Endothelial cell of hepatic sinusoid (primary cell): ENCODE results near the gene SIRT7.

Experiments
- in situ Hi-C: cut with HindIII; loops from 2 replicates; pipeline ENCODE4 v1.10.0; 2017; ENCODE audit warnings: low sequenced_read_pairs

The SIRT7 gene

DNA sequence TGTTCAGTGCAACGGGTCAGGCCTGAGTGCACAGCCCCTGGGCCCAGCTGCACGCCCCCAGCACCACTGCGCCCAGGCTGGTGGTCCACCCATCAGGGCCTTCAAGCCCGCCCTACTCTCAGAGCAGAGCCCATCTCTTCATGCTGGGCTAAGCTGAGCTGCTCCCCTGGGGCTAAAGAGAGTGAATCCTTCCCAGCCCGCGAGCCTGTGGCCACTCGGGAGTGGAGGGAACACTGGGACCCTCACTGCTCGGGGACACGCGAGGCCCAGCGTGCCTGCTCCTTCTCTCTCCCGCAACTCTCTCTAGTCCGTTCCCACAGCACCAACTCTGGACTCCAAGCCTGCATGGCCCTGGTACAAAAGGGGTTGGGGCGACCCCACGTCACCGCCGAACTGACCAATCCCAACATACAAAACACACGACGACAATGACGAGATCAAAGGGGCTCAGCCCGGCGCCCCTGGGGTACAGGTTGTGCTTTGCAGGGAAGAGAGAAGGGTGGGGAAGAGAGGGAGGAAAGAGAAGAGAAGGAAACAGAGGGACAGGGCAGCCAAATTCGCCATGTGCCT lies 4.1 kb upstream of the SIRT7 start:
- in situ Hi-C loops = no loop called here

DNA sequence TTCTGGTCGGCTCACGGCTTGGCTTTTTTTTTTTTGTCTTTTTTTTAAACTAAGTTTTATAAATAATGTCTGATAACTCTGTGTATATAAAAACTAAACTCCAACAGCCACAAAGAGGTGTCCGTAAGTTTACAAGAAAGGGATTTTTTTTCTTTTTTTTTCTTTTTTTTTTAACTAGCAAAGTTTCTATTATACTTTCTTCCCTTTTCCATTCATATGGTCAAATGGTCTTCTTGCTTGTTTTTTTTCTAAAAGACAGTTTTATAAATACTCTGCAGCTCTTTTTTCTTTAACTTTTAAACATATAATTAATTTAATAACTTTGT lies 3.5 kb upstream of the SIRT7 start:
- in situ Hi-C loops = no loop called here

DNA sequence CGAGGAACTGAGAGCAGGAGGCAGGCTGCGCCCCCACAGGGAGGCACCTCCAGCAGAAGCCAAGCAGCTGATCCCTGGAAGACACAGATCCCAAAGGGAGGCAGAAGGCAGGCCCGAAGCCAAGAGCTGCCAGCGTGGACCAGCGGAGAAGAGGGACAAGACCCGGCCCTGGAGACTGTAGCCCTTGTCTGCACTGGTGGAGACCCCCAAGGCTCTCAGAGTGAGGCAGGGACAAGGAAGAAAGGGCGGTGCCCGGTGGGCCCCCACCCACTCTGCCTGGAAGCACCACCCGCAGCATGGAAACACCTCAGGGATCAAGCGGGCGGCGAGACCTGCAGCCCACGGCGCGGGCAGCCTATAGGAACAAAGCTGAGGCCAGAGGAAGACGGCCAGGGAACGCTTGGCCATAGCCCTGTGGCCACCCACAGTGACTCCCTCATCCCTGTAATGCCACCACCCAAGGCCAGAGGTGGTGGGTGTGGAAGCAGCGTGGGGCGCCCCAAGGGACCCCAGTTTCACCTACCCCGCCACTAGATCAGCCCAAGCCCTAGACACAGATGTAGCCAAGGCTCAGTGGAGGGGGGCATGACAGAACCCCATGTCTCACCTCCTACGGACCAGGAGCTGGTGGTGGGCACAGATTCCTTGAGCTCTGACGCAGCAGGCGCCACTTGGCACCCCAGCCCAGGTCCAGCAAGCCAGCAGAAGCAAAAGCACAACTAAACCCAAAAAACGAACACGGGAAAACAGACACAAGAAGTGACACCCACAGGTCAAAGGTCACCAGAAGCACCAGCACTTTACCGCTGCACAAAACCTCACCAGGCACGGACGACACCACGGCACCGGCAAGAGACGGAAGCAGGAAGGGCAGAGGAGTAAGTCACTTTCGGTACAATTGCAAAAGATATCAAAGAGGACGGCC lies 2.9 kb upstream of the SIRT7 start:
- in situ Hi-C loops = no loop called here

DNA sequence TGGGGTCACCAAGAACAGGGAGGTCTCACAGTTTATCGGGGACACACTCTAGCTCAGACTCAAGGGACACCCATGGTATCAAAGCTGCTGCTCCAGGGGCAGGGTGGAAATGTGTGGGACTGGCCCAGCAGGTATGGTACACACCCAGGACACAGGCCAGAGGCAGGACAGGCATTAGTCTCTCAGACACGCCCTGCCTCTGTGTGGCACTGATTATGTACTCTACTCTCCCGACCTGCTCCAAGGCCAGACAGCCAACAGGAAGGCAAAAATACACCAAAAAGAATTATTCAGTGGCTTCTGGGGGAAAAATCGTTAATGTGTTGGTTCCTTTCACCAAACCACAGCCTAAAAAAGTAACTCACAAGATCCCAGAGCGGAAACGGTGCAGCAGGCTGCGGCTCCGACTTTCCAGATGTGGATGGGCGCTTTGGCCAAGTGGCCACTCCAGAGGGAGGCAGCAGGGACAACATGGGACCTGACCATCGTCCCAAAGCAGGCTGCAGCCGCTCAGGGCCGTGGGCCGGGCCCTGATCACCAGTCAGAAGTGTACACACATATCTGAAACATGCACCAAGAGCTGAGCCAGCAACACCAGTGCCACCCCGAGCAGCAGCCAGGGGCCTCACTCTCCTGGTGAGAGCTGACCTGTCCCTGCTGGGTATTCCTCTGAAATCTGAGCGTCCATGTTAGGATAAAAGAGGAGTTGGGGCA lies 1.0 kb upstream of the SIRT7 start:
- in situ Hi-C loops = loop anchor here (10.0 kb wide), 2 partner anchors 56 to 216 kb away; partner anchors contain the start of gene ASPSCR1

DNA sequence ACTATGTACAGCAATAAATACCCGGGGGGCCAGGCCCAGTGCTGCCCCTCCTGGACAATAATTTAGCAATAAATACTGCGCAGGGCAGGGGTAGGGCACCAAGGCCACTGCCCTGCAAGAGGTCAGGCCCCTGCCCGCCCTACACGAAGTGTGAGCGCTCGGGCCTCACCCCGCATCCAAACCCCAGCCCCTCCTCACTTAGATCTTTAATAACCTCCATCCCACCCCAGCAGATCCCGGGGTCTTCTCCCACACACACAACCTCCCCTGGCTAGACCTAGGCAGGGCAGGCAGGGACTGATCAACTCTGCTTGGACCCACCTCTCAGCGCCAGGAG lies 325 bp upstream of the SIRT7 start:
- in situ Hi-C loops = loop anchor here (10.0 kb wide), 2 partner anchors 56 to 216 kb away; partner anchors contain the start of gene ASPSCR1

DNA sequence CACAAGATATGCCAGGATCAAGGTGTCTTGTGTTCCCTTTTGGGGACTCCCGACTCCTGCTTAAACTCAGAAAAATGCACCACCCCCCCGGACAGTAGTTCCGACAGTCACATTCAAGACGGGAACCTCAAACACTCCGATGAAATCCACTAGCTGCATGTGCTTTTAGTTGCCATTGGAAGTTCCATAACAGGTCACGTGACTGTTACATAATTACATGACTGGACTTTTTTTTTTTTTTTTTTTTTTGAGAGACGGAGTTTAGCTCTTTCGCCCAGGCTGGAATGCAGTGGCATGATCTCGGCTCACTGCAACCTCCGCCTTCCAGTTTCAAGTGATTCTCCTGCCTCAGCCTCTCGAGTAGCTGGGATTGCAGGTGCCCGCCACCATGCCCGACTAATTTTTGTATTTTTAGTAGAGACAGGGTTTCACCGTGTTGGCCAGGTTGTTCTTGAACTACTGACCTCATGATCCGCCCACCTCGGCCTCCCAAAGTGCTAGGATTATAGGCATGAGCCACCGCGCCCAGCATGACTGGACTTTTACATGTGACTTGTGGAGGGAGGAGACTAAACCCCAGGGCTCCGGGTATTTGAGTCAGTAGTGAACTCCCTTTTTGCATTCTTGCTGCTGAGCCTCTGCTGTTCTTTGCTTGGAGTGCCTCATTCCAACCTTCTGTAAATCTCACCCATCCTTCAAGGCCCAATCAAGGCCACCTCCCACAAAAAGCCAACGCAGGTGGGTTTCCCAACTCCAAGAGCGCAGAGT lies 1.6 kb downstream of the SIRT7 start:
- in situ Hi-C loops = loop anchor here (10.0 kb wide), 2 partner anchors 58 to 218 kb away; partner anchors contain the start of gene ASPSCR1

DNA sequence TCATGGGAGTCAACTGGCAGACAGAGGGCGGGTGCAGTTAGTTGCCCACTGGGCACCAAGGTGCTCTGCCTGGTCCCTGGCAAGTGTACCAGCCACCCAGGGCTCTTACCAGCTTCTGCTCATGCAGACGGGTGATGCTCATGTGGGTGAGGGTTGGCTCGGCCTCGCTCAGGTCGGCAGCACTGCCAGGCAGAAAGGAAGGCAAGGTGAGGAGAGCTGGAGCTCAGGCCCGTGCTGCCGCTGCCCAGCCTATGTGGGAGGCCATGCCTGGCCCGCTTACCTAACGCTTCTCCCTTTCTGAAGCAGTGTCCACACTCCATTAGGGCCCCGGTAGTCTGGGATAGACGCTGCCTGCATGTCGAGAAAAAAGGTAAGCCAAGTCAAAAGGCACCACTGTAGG lies 2.6 kb downstream of the SIRT7 start:
- in situ Hi-C loops = loop anchor here (10.0 kb wide), 2 partner anchors 59 to 219 kb away; partner anchors contain the start of gene ASPSCR1

DNA sequence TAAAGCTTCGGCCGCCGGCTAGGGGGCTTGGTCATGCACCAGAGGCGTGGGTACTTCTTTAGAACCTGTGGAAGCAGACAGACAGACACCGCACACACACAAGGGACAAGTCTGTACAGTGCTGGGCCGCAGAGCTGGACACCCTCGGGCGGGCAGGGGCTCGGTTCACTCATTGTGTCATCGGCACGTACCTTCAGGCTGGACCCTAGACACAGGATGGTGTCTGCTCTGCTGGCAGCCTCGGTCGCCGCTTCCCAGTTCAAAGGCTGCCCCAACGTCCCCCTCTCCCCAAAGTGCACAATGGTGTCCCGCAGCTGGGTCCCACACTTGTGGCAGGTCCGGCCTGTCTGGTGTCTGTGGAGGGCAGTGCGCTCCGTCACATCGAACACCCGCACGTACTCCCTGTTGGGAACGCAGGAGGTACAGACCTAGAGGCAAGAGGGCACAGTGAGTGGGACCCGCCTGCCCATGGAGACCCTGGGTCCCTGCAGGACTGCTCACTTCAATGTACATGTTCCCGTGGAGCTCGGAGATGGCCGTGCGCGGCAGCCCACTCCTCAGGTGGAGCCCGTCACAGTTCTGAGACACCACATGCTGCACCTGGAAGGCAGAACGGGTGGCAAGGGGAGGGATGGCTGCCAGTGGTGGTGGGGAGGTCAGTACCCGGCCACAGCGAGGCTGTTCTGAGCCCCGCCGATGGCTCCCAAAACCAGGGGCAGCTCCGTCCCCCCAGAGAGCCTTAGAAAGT lies 3.7 kb downstream of the SIRT7 start:
- in situ Hi-C loops = loop anchor here (10.0 kb wide), 2 partner anchors 61 to 221 kb away; partner anchors contain the start of gene ASPSCR1

DNA sequence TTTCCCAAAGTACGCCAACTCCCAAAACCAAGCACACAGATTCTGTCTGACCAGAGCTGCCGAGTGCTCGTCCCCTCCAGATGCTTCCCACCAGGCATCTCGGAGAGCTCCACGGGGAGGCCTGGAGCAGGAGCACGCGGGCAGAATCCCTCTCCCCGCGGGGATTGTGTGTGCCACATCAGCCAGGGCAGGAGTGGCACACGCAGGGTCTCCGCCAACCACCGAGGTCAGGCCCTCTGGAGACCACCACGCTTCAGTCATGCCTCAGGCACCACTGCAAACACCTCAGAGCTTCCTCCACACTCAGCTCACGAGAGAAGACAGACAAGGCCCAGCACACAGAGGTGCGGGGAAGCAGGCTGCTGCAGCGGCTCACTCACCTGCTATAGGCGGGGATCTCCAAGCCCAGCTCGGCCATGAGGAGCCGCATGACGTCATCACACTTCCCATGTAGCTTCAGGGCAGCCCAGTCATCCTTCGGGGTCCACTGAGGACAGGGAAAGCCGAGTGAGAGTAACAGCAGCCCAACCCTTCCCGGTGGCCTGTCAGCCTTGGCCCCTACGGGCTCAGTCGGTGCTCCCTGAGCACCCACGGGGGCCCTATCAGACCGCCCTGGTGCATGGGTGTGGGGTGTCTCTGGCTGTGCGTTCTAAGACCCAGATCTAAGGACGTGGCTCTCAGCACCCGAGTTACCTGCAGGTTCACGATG lies 4.4 kb downstream of the SIRT7 start:
- in situ Hi-C loops = loop anchor here (10.0 kb wide), 2 partner anchors 61 to 221 kb away; partner anchors contain the start of gene ASPSCR1

DNA sequence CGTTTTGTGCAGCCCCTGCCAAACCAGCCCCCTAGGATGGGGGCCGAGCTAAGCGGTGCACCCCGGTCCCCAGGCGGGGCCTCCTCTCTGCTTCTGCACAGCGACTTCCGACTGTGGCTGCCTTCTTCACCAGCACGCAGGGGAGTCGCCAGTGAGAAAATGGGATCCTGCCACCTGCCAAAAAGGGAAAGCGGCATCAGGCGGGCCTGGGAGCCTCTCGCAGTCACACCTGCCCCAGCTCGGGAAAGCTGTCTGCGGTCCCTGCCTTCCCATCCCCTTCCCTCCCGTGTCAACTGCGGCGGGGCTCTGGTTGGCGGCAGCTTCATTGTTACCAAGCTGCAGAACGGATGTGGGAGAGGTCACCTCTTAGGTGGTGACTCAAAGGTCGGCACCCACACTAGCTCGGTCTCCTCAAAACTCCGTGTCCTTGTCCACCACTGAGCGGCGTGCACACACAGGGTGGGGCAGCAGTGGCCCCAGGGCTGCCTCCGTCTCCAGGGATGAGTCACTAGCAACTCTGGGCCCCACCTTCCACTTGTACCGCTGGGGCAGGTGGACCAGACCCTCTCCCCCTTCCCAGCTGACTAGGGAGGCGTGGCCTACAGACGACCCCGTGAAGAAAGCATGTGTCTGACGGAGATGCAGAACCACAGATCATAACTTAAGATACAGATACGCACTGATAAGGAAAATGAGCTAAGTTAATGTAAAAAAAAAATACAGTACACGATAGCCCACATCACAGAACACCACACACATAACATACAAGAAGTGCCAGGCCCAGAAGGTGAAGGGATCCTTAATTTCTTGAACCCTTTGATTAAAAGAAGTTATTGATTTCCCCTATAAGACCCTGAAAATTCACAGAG lies 5.3 kb downstream of the SIRT7 start:
- in situ Hi-C loops = loop anchor here (10.0 kb wide), 2 partner anchors 62 to 222 kb away; partner anchors contain the start of gene ASPSCR1

DNA sequence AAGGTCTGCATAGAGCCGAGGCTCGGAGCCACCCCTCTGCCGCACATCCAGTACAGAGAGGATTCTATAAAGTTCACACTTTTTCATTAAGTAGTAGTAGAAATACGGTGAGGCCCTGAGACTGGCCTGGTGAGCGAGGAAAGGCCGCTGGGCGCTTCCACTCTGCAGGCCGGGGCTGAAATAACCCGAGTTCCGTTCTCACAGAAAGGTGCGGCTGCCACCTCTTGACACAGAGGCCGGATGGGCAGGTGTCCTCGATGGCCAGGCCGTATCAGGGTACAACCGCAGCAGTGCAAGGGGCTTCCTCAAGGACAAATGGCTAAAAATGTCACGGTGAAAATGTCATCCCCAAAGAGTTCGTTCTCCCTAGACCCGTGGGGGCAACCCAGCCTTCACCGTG lies 6.0 kb downstream of the SIRT7 start:
- in situ Hi-C loops = loop anchor here (10.0 kb wide), 2 partner anchors 63 to 223 kb away; partner anchors contain the start of gene ASPSCR1

DNA sequence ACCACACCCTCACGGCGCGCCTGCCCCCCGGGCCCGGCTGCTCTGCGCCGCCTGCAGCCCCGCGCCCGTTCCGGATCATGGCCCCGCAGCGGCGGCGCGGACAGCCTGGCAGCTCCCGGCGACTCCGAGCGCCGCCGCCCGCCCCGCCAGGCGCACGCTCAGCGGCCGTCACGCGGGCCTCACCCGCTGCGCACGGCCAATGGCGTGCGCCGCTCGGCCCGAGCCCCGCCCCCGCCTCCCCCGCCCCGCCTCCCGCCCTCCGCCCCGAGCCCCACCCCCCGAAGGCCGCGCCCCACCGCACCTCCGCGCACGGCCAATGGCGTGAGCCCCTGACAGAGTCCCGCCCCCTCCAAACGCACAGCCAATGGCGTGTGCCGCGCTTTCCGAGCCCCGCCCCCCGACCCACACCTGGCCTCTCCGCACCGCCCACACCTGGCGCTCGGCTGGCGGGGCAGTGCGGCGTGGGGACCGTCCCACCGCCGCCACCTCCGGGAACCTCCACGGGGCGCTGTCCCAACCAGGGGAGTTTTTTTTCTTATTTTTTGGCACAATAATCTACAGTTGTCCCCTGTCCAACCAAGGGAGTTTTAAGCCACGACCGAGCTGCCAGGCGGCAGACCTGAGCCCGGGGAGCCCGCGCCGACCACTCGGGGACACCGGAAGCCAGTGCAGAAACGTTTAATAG lies 6.6 kb downstream of the SIRT7 start, which contains the start of gene PCYT2:
Gene PCYT2, minus strand, starts transcription at position 123 of the 685 bp plus-strand sequence. Its CDS starts 44 bp downstream, at position 79.
- in situ Hi-C loops = loop anchor here (10.0 kb wide), 2 partner anchors 63 to 223 kb away; partner anchors contain the start of gene ASPSCR1

DNA sequence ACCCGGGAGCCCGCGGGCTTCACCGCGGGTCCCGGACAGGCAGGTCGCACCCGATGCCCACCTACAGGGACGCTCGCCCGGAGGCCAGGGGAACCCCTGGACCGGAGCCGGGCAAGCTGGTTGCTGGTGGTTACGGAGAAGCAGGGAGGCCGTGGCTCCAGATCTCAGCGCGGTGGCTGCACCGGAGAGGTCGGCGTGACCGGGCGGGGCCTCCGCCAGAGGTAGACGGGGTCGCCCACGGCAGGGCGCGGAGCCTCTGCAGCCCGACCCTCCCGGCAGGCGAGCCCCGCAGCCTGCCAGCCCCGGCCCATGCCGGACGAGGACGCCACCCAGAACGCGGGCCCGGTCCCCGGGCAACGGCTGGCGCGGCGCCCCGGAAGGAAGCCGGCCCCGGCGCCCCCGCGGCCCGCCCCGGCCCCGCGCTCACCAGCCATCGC lies 7.1 kb downstream of the SIRT7 start:
- in situ Hi-C loops = loop anchor here (10.0 kb wide), 2 partner anchors 64 to 224 kb away; partner anchors contain the start of gene ASPSCR1

DNA sequence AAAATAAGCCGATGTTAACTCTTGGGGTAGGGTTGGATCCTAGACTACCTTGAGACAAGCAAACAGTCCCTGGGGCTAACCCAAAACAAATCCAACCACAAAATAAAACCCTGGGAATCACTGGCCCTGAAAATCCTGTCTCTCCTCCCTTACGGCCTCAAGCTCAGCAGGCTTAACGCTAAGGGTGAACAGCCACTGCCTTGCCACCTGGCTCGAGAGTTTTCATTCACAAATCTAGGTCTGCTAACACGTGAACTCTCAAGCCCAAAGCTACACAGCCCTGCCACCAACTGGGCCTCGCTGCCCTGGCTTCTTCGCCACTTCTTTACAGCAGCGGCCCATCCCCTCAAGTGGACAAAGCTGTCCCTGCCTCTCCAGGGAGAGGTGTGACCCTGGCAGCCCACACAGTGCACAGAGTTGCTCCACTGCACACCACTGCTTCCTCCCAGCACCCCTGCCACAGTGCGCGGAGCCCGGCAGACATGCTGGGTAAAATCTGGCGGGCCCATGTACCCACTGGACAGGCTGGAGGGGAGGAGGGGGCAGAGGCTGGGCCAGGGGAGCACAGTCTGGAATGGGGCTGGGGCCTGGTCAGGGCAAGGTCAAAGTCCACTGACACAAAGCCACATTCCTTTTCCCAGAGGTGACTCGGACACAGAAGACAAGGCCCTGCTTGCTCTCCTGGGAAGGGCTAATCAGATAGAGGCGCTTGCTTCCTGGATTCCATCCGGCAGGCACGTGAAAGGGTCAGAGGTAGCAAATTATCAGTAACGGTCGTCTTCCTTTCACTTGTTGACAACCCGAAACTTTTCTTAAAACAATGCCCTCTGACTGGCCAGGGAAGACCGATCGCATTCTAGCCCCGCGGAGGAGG lies 7.8 kb downstream of the SIRT7 start:
- in situ Hi-C loops = loop anchor here (10.0 kb wide), 2 partner anchors 65 to 225 kb away; partner anchors contain the start of gene ASPSCR1

DNA sequence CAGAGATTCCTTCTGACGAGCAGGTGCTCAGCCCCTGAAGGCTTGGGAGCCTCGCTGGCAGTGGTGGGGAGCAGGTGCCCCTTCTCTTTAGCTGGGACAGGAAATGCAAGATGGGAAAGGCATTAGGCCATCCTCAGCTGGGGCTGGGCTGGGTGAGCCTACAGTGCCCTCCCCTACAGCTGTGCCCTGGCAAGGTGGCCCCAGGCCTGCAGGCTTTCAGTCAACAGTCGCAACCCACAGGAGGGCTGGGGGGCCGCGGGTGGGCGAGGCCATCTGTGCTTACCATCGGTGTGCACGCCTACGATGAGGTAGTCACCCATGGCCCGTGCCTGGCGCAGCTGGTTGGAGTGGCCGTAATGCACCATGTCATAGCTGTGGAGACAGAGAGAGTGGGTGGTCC lies 8.7 kb downstream of the SIRT7 start:
- in situ Hi-C loops = no loop called here

DNA sequence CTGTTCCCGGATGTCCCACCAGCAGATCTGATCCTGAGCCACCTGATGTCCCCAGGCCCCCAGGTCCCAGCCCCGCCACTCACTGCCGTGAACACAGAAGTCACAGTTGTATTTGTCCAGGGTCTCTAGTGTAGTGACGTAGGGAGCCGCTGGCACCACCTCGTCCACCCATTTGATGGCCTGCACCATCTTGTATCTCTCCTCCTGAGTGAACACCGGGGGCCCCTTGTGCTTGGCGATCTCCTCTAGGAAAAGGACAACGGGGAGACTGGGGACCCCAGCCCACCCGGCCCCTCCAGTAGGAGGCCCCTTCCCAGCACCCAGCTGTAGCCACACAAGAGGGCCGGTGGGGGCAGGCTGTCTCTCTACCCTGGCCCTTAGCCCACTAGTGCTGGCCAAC lies 9.2 kb downstream of the SIRT7 start:
- in situ Hi-C loops = no loop called here
